H1 (cell line): Measurements from ENCODE around the gene MAML3. TPM values are rescaled to one million over a fixed set of nuclear protein-coding genes. Genes with fewer than 3 reads are reported as not detected.

Source experiments
- CTCF ChIA-PET: fragments of 300-600 bp; sonication (Branson Sonifier 250); formaldehyde crosslinking; loops from one replicate; lab custom pipeline; 2021; ENCODE audit not compliant: partially characterized antibody; lab: Charles Lee
- POLR2A ChIA-PET: fragments of 300-600 bp; sonication (Branson Sonifier 250); formaldehyde crosslinking; loops from one replicate; lab custom pipeline; 2021; ENCODE audit warnings: inconsistent platforms; ENCODE audit not compliant: partially characterized antibody; lab: Charles Lee
- DNase-seq, 2 experiments: peaks; one replicate each; pipeline versions ENCODE4 v3.0.0 to v3.0.0-alpha.2; 2010 to 2022; ENCODE audit warnings: low spot score in 2 of 2, low read depth in 1 of 2, mixed read lengths in 1 of 2
- FAIRE-seq: peaks from 2 replicates; lab custom pipeline; 2011; peaks lifted over from hg19 to GRCh38; lab: Jason Lieb, UNC
- H2AFZ ChIP-seq: 2 replicates; pipeline ENCODE4 v1.8.1; 2012; ENCODE audit warnings: low read length, inconsistent platforms
- H2AK5ac ChIP-seq: 2 replicates; pipeline ENCODE4 v1.6.1; 2013; ENCODE audit warnings: low read depth, low read length
- H2BK120ac ChIP-seq: replicated peaks from 2 replicates; pipeline ENCODE3; 2013; ENCODE audit warnings: low read depth, low read length, inconsistent platforms
- H2BK12ac ChIP-seq: 2 replicates; pipeline ENCODE4 v1.6.1; 2013; ENCODE audit warnings: low read depth, low read length
- H2BK15ac ChIP-seq: 2 replicates; pipeline ENCODE4 v1.6.1; 2013; ENCODE audit warnings: low read length
- H2BK20ac ChIP-seq: 2 replicates; pipeline ENCODE4 v1.6.1; 2013; ENCODE audit warnings: low read length
- H2BK5ac ChIP-seq: 2 replicates; pipeline ENCODE4 v1.6.1; 2013; ENCODE audit warnings: low read depth, low read length
- H3K14ac ChIP-seq: 2 replicates; pipeline ENCODE4 v1.6.1; 2013; ENCODE audit warnings: inconsistent platforms; ENCODE audit not compliant: insufficient read length
- H3K18ac ChIP-seq: 2 replicates; pipeline ENCODE4 v1.6.1; 2013; ENCODE audit warnings: low read length; ENCODE audit errors: extremely low read depth
- H3K23ac ChIP-seq: 2 replicates; pipeline ENCODE4 v1.6.1; 2013; ENCODE audit warnings: inconsistent platforms; ENCODE audit not compliant: insufficient read length
- H3K23me2 ChIP-seq: 2 replicates; pipeline ENCODE4 v1.6.1; 2013; ENCODE audit warnings: low read depth, low read length
- H3K27ac ChIP-seq: 2 replicates; pipeline ENCODE4 v1.6.1; 2011; ENCODE audit warnings: low read depth, low read length, inconsistent platforms
- H3K27me3 ChIP-seq, 4 experiments: replicated peaks in 1 of 4; 1 replicate in 1 of 4; 2 replicates in 3 of 4; pipeline versions ENCODE4 v1.6.1 to v1.8.1; 2011 to 2013; ENCODE audit warnings: low read length in 3 of 4, mild to moderate bottlenecking in 3 of 4, inconsistent platforms in 2 of 4, mixed read lengths in 2 of 4, moderate library complexity in 1 of 4; ENCODE audit not compliant: control insufficient read depth in 3 of 4, insufficient read depth in 3 of 4; ENCODE audit errors: extremely low read depth in 1 of 4
- H3K36me3 ChIP-seq, 4 experiments: 2 replicates each; pipeline versions ENCODE4 v1.6.1 to v1.8.1; 2011 to 2013; ENCODE audit warnings: mild to moderate bottlenecking in 4 of 4, low read length in 3 of 4, moderate library complexity in 2 of 4, control low read depth in 1 of 4, inconsistent platforms in 1 of 4; ENCODE audit not compliant: insufficient read depth in 4 of 4, control insufficient read depth in 2 of 4
- H3K4ac ChIP-seq: replicated peaks from 2 replicates; pipeline ENCODE3; 2013; ENCODE audit warnings: low read length, low read depth, mixed read lengths, inconsistent platforms; ENCODE audit not compliant: insufficient read length
- H3K4me1 ChIP-seq, 4 experiments: replicated peaks in 1 of 4; 1 replicate in 1 of 4; 2 replicates in 3 of 4; pipeline versions ENCODE4 v1.6.1 to v1.8.1; 2011 to 2013; ENCODE audit warnings: low read length in 3 of 4, inconsistent platforms in 2 of 4, mixed read lengths in 1 of 4; ENCODE audit not compliant: insufficient read depth in 4 of 4, control insufficient read depth in 3 of 4
- H3K4me2 ChIP-seq, 2 experiments: 2 replicates each; pipeline versions ENCODE4 v1.6.1 to v1.8.1; 2011 to 2013; ENCODE audit warnings: low read depth in 2 of 2, low read length in 2 of 2, control low read depth in 1 of 2, inconsistent platforms in 1 of 2, mild to moderate bottlenecking in 1 of 2; ENCODE audit not compliant: insufficient read depth in 1 of 2
- H3K4me3 ChIP-seq, 4 experiments: fragments of 200-600, 300-600 bp in 1 of 4; sonication (generic), shearing (Covaris generic), sonication (Bioruptor Twin) in 1 of 4; 2 replicates each; pipeline versions ENCODE4 v1.5.1 to v1.8.1; 2011 to 2016; ENCODE audit warnings: low read length in 4 of 4, low read depth in 3 of 4, control low read depth in 2 of 4, inconsistent platforms in 2 of 4, mild to moderate bottlenecking in 2 of 4, mixed read lengths in 1 of 4, moderate library complexity in 1 of 4; ENCODE audit not compliant: insufficient read depth in 2 of 4; ENCODE audit errors: extremely low read depth in 1 of 4
- H3K56ac ChIP-seq: replicated peaks from 2 replicates; pipeline ENCODE3; 2013; ENCODE audit warnings: low read depth, mild to moderate bottlenecking, mixed read lengths, low read length, inconsistent platforms; ENCODE audit not compliant: insufficient read length
- H3K79me1 ChIP-seq: 2 replicates; pipeline ENCODE4 v1.6.1; 2013; ENCODE audit warnings: low read depth, low read length, control low read depth
- H3K79me2 ChIP-seq, 2 experiments: 2 replicates each; pipeline versions ENCODE4 v1.6.1 to v1.8.1; 2012 to 2013; ENCODE audit warnings: low read length in 2 of 2, mild to moderate bottlenecking in 2 of 2, inconsistent platforms in 1 of 2; ENCODE audit not compliant: insufficient read depth in 2 of 2, control insufficient read depth in 1 of 2
- H3K9ac ChIP-seq, 4 experiments: replicated peaks in 1 of 4; 1 replicate in 1 of 4; 2 replicates in 3 of 4; pipeline versions ENCODE4 v1.6.1 to v1.8.1; 2011 to 2013; ENCODE audit warnings: low read depth in 3 of 4, low read length in 3 of 4, control low read depth in 2 of 4, mild to moderate bottlenecking in 2 of 4, moderate library complexity in 2 of 4, inconsistent platforms in 1 of 4; ENCODE audit errors: extremely low read depth in 1 of 4
- H3K9me3 ChIP-seq, 2 experiments: 2 replicates each; pipeline versions ENCODE4 v1.6.1 to v1.8.1; 2012 to 2013; ENCODE audit warnings: mild to moderate bottlenecking in 2 of 2, moderate library complexity in 2 of 2, control low read depth in 1 of 2, inconsistent platforms in 1 of 2, low read depth in 1 of 2, low read length in 1 of 2, mixed read lengths in 1 of 2; ENCODE audit not compliant: insufficient read depth in 2 of 2
- H4K20me1 ChIP-seq, 2 experiments: replicated peaks in 1 of 2; 2 replicates each; pipeline versions ENCODE3 to v1.8.1; 2011 to 2013; ENCODE audit warnings: inconsistent platforms in 2 of 2, low read length in 2 of 2, mild to moderate bottlenecking in 1 of 2; ENCODE audit not compliant: insufficient read depth in 2 of 2, control insufficient read depth in 1 of 2
- H4K5ac ChIP-seq: 2 replicates; pipeline ENCODE4 v1.6.1; 2013; ENCODE audit warnings: low read length, low read depth, mixed read lengths, inconsistent platforms; ENCODE audit not compliant: insufficient read length
- H4K8ac ChIP-seq: 2 replicates; pipeline ENCODE4 v1.8.0; 2013; ENCODE audit warnings: mild to moderate bottlenecking, moderate library complexity, low read length, inconsistent platforms; ENCODE audit not compliant: insufficient read depth; ENCODE audit errors: extremely low read depth
- H4K91ac ChIP-seq: replicated peaks from 2 replicates; pipeline ENCODE3; 2013; ENCODE audit warnings: low read length, mixed read lengths, inconsistent platforms; ENCODE audit not compliant: insufficient read length
- KDM4A ChIP-seq: IDR thresholded peaks from one replicate; pipeline ENCODE4 v1.7.1; 2012; ENCODE audit warnings: low read depth, mild to moderate bottlenecking, moderate library complexity, low read length, inconsistent platforms; ENCODE audit not compliant: severe bottlenecking
- WGBS, 2 experiments: shearing (Covaris generic) in 1 of 2; methylation state at CpG; one replicate each; pipeline versions ENCODE4 v1.1.6 to v1.1.7; 2013 to 2015; ENCODE audit warnings: low lambda C conversion rate in 2 of 2, mixed read lengths in 2 of 2, inconsistent platforms in 1 of 2, low coverage in 1 of 2, missing lambda C conversion rate in 1 of 2; ENCODE audit not compliant: insufficient replicate concordance in 2 of 2, insufficient coverage in 1 of 2, insufficient read length in 1 of 2; ENCODE audit errors: extremely low coverage in 1 of 2, missing lambda C conversion rate in 1 of 2; 5-methylcytosine and 5-hydroxymethylcytosine counted together
- polyA plus RNA-seq, 7 experiments: library from polyadenylated mRNA; depleted of rRNA in 3 of 7; stranded (reverse) in 5 of 7; unstranded in 2 of 7; fragments of >200 nt in 5 of 7; fragments of 200-250 nt in 2 of 7; gene quantifications; 1 replicate in 5 of 7; 2 replicates in 1 of 7; 4 replicates in 1 of 7; pipeline versions ENCODE4 v1.2.1 to v1.2.3, GENCODE V29; 2011 to 2013; ENCODE audit warnings: missing spikeins in 2 of 7, mixed read lengths in 2 of 7
- total RNA-seq: library from RNA; stranded (reverse); fragmentation: NEBNext Ultra II Directional; extraction: Animal tissue kit (Norgen Biotek cat#: 25700); gene quantifications from 2 replicates; pipeline ENCODE4 v1.2.1, GENCODE V29; 2021

Gene MAML3
- total and polyA plus RNA-seq, 2 of the 8 experiments (the other 6 are each of a cell fraction or from before 2014, with no cell fraction given): 2.1 to 5.7 TPM

DNA sequence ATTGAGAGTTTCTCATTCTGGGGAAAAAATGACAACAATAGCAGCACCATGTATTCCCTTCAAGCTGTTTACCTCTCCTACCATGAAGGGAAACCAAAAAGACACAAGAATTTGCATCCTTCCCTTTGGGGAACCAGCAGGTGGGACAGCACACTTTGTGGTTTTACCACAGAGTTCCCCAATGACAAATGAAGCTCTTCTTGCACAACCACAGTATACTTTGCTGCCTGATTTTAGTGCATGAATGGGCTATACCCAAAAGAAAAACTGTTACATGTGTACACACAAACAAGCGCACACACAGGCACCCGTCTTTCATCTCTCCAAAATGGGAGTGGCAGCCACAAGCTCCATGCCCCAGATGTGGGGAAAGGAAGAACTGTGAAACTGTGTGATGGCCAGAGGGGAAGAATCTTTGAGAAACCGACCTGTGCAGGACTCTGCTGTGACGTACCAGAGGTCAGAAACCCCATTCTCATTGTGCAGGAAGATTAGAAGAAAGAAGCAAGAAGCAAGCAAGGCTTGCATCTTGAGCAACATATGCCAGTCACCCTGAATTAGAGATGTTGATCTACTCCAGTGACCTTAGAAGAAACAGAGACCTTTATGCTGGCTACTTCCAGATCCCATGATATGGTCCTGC is 2.7 kb upstream of the MAML3 start:
- Histone ChIP-seq H3K9me3 (no peaks in the 10 kb centered on the region), H3K14ac (no peak overlapping the region), H3K4ac (no peak overlapping the region), H2AK5ac (no peak overlapping the region), H3K4me3 (no peak overlapping the region), H3K23me2 (peaks cover 17% of the 10 kb centered on the region; the same call in 1 of the 2 replicates), H4K20me1 (no peaks in the 10 kb centered on the region), H2BK15ac (no peak overlapping the region), H3K4me2 (no peak overlapping the region), H4K5ac (no peak overlapping the region), H4K91ac (no peak overlapping the region), H2BK120ac (no peak overlapping the region), H3K36me3 (no peaks in the 10 kb centered on the region), H3K27ac (no peak overlapping the region), H2BK20ac (no peak overlapping the region; the same call in 1 of the 2 replicates), H3K27me3 (peaks cover 0 to 3% (median 1%) of the 10 kb centered on the region in 4 experiments; a peak in 3 of 7 replicates), H3K23ac (no peak overlapping the region), H2AFZ (0 out of 2 replicates have a peak overlapping the region, but pooled peaks have one; percentile 25), H4K8ac (no peak overlapping the region), H3K4me1 (peaks cover 0 to 1% (median 0%) of the 10 kb centered on the region in 4 experiments; a peak in 2 of 7 replicates), H3K56ac (no peak overlapping the region), H2BK12ac (no peak overlapping the region), H2BK5ac (no peak overlapping the region), H3K79me2 (no peaks in the 10 kb centered on the region), H3K9ac (no peak overlapping the region), H3K79me1 (no peaks in the 10 kb centered on the region), H3K18ac (no peak overlapping the region)
- FAIRE-seq (no peak), DNase-seq (no peak)
- ChIA-PET CTCF (interaction anchor here (1.0 to 1.6 kb wide), 5 partner anchors 17 to 167 kb away, joined by 3 to 4 read pairs (median 3); no protein-coding TSS in a partner anchor), POLR2A (interaction anchor here (1.5 kb wide), 1 partner anchor 93 kb away, joined by 3 read pairs; no protein-coding TSS in a partner anchor)
- WGBS, 2 experiments: 92% methylated on average over 4 of the region's 4 CpGs; no CpG with 5 or more reads in 1 of the 2 experiments
- no peak for TF ChIP-seq KDM4A
